Cardiac fibroblast (primary cell): ENCODE measurements around the gene TMEM108.

ENCODE experiments used
- DNase-seq, 2 donors: peaks; one replicate each; pipeline versions ENCODE4 v3.0.0 to v3.0.0-alpha.2; 2010; ENCODE audit warnings: low read depth in 2 of 2
- H3K4me3 ChIP-seq, 2 donors: replicated peaks in 1 of 2; 1 replicate in 1 of 2; 2 replicates in 1 of 2; pipeline ENCODE4 v1.5.1; 2011; ENCODE audit warnings: low read depth in 2 of 2, low read length in 2 of 2, mild to moderate bottlenecking in 2 of 2, moderate library complexity in 1 of 2
- CTCF ChIP-seq: IDR thresholded peaks from one replicate; pipeline ENCODE4 v1.5.1; 2011; ENCODE audit warnings: low read depth, mild to moderate bottlenecking, low read length, inconsistent platforms

The TMEM108 gene

GRCh38 chr3:133016838-133017309 lies 21.3 kb upstream of the TMEM108 start:
- no peak for DNase-seq
- no peak for TF ChIP-seq CTCF
- no peak overlapping the region for H3K4me3 ChIP-seq

GRCh38 chr3:133018921-133019320 lies 19.3 kb upstream of the TMEM108 start:
- DNase-seq = no peak
- TF ChIP-seq CTCF = no peak
- H3K4me3 ChIP-seq = no peak overlapping the region

- no peak overlapping the region for H3K4me3 ChIP-seq
- TF ChIP-seq CTCF = no peak
- no peak for DNase-seq
Measured at GRCh38 chr3:133021206-133021605, 17.0 kb upstream of the TMEM108 start.

GRCh38 chr3:133023362-133023761 lies 14.8 kb upstream of the TMEM108 start:
- no peak overlapping the region for H3K4me3 ChIP-seq
- no peak for DNase-seq

GRCh38 chr3:133025546-133025945 lies 12.6 kb upstream of the TMEM108 start:
- no peak for DNase-seq
- no peak for TF ChIP-seq CTCF
- no peak overlapping the region for H3K4me3 ChIP-seq

More at GRCh38 chr3:133023362-133023761, 14.8 kb upstream of the TMEM108 start:
- TF ChIP-seq CTCF = no peak

- DNase-seq = no peak
Measured at GRCh38 chr3:133032301-133032700, 5.9 kb upstream of the TMEM108 start.

More at GRCh38 chr3:133032301-133032700, 5.9 kb upstream of the TMEM108 start:
- no peak for TF ChIP-seq CTCF
- H3K4me3 ChIP-seq = no peak overlapping the region
